HG02759 (cell line): ENCODE measurements around the gene PRAMEF20.
"Not testable (repeated sequence)": the region's sequence is repeated elsewhere in the genome, so short reads cannot be mapped to it uniquely, and the experiment has no call there.

Experiments used
- ATAC-seq: cut with Tn5 transposase; IDR thresholded peaks from one replicate; pipeline ENCODE4 v1.9.1; 2021; ENCODE audit warnings: mild to moderate bottlenecking, moderate library complexity; ENCODE audit not compliant: unreplicated experiment

The PRAMEF20 gene

GRCh38 chr1:13410150-13410549 is at the start of gene PRAMEF20:
Gene PRAMEF20, plus strand, starts transcription at chr1:13410450. Its CDS starts 5,905 bp downstream, at chr1:13416355.
- ATAC-seq = not testable (repeated sequence)

- not testable (repeated sequence) for ATAC-seq
These were observed 47.9 kb upstream of the PRAMEF20 start for GRCh38 chr1:13362364-13362763.

DNA sequence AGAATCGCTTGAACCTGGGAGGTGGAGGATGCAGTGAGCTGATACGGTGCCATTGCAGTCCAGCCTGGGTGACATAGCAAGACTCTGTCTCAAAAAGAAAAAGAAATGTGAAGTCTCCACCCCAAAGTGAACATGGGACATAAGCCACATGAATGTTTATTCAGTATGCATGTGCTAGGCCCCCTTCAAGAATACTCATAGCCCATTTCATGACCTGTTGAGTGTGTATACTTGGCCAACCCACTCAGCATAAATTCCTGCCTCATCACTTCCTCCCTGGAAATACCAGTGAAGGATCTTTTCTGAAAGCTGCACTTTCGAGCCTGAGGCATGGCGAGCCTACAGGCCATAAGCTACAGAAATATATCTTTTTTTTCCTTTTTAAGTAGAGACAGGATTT is 45.3 kb upstream of the PRAMEF20 start:
- not testable (repeated sequence) for ATAC-seq

DNA sequence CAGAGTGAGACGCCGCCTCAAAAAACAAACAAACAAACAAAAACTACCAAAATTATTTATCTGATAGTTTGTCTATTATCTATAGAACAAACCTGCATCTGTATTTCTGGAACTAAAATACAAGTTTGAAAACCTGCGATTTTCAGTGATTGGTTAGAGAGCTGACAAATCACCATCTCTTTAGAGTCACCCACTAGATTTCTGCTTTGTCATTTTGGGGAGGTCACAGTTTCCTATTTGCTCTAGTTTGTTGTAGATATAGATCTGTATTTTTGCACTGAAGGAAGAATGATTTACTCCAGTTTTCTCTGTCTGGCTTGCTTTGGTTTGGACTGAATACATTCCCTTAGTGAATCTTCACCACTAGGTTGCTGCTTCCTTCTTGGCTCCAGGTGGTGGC is 43.7 kb upstream of the PRAMEF20 start:
- not testable (repeated sequence) for ATAC-seq

DNA sequence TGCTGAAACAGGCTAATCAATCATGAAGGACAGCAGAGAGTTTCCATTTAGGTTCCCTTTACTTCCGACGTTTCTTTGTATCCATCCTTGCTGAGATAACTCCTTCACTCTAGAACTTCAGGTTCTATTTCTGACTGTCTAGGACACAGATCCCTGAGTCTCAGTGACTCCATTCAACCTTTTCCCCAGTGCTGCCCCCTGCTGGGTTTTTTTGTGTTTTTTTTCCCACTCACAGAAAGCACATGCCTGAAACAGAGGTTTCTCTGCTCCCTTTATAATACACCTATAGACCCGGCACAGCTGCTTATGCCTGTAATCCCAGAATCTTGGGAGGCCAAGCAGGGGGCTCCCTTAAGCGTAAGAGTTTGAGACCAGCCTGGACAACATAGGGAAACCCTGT is 41.7 kb upstream of the PRAMEF20 start:
- not testable (repeated sequence) for ATAC-seq

DNA sequence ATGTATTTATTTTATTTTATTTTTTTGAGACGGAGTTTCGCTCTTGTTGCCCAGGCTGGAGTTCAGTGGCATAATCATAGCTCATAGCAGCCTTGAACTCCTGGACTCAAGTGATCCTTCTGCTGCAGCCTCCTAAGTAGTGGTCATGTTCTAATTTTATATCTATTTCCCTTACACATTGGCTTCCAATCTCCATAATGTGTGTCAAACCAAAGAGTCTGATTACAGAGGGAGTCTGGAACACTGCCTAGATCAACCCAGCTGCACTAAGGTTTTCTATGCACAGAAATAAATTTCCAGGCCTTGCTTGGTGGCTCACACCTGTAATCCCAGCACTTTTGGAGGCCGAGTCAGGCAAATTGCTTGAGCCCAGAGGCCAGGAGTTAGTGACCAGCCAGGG is 31.3 kb upstream of the PRAMEF20 start:
- not testable (repeated sequence) for ATAC-seq

DNA sequence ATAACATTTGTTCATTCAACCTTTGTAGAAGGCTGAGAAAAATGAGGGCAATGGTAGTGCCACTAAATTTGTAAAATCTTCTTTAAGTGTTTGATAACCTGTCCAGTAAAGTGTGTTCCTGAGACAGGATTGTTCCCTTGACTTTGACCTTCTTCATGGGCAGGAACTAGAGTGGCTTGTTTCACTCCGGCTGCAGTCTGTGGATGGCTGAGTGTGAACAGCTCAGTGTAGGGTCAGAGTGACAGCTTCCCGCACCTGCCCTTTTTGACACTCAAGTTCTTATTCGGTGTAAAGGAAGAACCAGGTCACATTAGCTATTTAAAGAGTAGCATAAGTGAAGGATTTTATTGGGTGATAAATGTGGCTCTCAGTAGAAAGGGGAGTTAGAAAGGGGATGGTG is 29.9 kb upstream of the PRAMEF20 start:
- ATAC-seq = not testable (repeated sequence)

DNA sequence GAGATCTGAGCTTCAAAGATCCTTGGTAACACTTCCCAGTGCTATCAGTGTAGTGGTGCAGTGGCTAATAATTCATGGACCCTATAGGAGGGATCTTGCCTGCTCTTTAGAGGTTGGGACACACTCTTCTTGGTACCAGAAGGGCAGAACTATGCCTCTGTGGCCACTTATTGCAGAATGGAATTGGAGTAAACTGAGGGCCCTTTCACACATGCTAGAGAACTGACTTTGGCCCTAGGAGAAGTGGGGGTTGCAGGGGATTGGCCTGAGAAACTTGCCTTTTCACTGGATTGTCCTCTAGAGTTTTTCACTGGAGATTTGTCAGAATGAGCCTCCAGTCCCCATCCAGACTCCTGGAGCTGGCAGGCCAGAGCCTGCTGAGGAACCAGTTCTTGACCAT is 20.9 kb upstream of the PRAMEF20 start, which contains the start of gene PRAMEF17:
Gene PRAMEF17 (plus strand): TSS at position 301 of the 400 bp plus-strand sequence. CDS start 26 bp downstream, at position 327.
- ATAC-seq = not testable (repeated sequence)

- ATAC-seq = not testable (repeated sequence)
These were observed 17.2 kb upstream of the PRAMEF20 start for GRCh38 chr1:13393004-13393403.

DNA sequence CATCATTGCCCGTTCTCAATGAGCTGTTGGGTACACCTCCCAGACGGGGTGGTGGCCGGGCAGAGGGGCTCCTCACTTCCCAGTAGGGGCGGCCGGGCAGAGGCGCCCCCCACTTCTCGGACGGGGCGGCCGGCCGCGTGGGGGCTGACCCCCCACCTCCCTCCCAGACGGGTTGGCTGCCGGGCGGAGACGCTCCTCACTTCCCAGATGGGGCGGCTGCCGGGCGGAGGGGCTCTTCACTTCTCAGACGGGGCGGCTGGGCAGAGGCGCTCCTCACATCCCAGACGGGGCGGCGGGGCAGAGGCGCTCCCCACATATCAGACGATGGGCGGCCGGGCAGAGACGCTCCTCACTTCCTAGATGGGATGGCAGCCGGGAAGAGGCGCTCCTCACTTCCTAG is 15.5 kb upstream of the PRAMEF20 start:
- not testable (repeated sequence) for ATAC-seq

GRCh38 chr1:13395311-13395710 is 14.9 kb upstream of the PRAMEF20 start:
- ATAC-seq = not testable (repeated sequence)

GRCh38 chr1:13407811-13408210 is 2.4 kb upstream of the PRAMEF20 start:
- no peak for ATAC-seq

DNA sequence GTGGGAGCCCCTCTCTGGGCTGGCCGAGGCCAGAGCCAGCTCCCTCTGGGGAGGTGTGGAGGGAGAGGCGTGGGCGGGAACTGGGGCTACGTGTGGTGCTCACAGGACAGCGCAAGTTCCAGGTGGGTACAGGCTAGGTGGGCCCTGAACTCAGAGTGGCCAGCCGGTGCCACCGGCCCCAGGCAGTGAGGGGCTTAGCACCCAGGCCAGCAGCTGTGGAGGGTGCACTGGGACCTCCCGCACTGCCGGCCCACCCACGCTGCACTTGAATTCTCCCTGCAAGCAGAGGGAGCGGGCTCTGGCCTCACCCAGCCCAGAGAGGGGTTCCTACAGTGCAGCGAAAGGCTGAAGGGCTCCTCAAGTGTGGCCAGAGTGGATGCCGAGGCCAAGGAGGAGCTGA is 20.2 kb downstream of the PRAMEF20 start:
- no peak for ATAC-seq

GRCh38 chr1:13432251-13432650 is 22.0 kb downstream of the PRAMEF20 start:
- no peak for ATAC-seq

- ATAC-seq = not testable (repeated sequence)
These were observed 23.6 kb downstream of the PRAMEF20 start for GRCh38 chr1:13433694-13434358.

- no peak for ATAC-seq
These were observed 25.2 kb downstream of the PRAMEF20 start for GRCh38 chr1:13435458-13435857.

GRCh38 chr1:13439104-13439783 is 29.0 kb downstream of the PRAMEF20 start:
- ATAC-seq = not testable (repeated sequence)

GRCh38 chr1:13443335-13443979 is 33.2 kb downstream of the PRAMEF20 start:
- ATAC-seq = no peak

GRCh38 chr1:13450204-13450603 is 40.0 kb downstream of the PRAMEF20 start:
- no peak for ATAC-seq

- no peak for ATAC-seq
These were observed 41.2 kb downstream of the PRAMEF20 start for GRCh38 chr1:13451399-13451965.

DNA sequence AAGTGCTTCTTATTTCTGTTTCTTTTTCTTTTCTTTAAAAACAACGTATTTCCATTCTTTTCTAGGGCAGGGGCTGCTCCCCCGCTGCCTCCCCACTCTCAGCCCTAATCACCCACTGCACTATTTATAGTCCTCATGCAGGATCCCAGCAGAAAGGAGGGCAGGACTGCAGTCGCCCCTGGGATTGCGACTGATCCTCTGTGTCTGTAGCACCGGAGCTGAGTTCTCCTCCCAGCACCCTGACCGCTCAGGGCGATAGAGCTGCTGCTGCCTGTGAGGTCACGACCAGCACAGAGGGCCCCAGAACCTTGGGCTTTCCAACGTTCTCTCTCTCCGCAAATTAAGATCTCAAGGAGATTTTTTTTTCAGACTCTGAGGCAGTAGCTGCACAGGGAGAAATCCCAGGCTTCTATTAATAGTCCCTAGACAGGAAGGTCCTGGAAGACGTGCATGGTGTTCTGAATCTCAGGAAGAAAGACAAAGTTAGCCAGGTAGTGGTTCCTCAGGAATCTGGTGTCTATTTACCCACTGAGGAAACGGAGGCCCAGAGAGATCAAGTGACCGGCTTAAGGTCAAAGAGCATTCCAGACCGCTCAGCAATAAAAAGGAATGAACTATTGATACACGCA is 46.8 kb downstream of the PRAMEF20 start:
- ATAC-seq = no peak
